GM23338 (cell line): ENCODE data around the gene OSGIN1. TPM values are rescaled to one million over a fixed set of nuclear protein-coding genes. Genes with fewer than 3 reads are reported as not detected.
A peak's percentile ranks its signal among the peaks of the same experiment; 100 is the strongest.

Source experiments
- ATAC-seq: fragments of 200-7000 bp; cut with Tn5 transposase; 3 replicates; pipeline ENCODE4 v1.9.1; 2020
- DNase-seq: peaks from one replicate; pipeline ENCODE4 v3.0.0-alpha.2; 2015; ENCODE audit warnings: low spot score
- H2AFZ ChIP-seq: fragments of 200-600 bp; sonication (generic); 2 replicates; pipeline ENCODE4 v1.8.0; 2016; ENCODE audit warnings: antibody characterized with exemption, mild to moderate bottlenecking, moderate library complexity
- H3F3A ChIP-seq: fragments of 200-600 bp; sonication (generic); replicated peaks from 2 replicates; pipeline ENCODE4 v1.8.0; 2017; ENCODE audit warnings: antibody characterized with exemption, mixed run types, low read depth
- H3K27ac ChIP-seq: fragments of 200-600 bp; sonication (generic); 2 replicates; pipeline ENCODE4 v1.6.1; 2016; ENCODE audit warnings: low read depth
- H3K27me3 ChIP-seq: fragments of 200-600 bp; sonication (generic); 2 replicates; pipeline ENCODE4 v1.8.0; 2016; ENCODE audit warnings: mild to moderate bottlenecking, mixed run types, moderate library complexity; ENCODE audit not compliant: insufficient read depth
- H3K36me3 ChIP-seq: fragments of 200-600 bp; sonication (generic); 2 replicates; pipeline ENCODE4 v1.8.0; 2016; ENCODE audit warnings: mild to moderate bottlenecking; ENCODE audit not compliant: insufficient read depth
- H3K4me1 ChIP-seq: fragments of 200-600 bp; sonication (generic); 2 replicates; pipeline ENCODE4 v1.8.0; 2016; ENCODE audit warnings: mild to moderate bottlenecking, moderate library complexity; ENCODE audit not compliant: insufficient read depth
- H3K4me2 ChIP-seq: fragments of 200-600 bp; sonication (generic); 2 replicates; pipeline ENCODE4 v1.7.1; 2017; ENCODE audit warnings: mixed run types
- H3K4me3 ChIP-seq: fragments of 200-600 bp; sonication (generic); 2 replicates; pipeline ENCODE4 v1.6.1; 2016; ENCODE audit warnings: mixed run types
- H3K79me2 ChIP-seq: fragments of 200-600 bp; sonication (generic); replicated peaks from 2 replicates; pipeline ENCODE4 v1.8.0; 2017; ENCODE audit warnings: mild to moderate bottlenecking; ENCODE audit not compliant: insufficient read depth
- H3K9me2 ChIP-seq: fragments of 200-600 bp; sonication (generic); 2 replicates; pipeline ENCODE4 v1.8.0; 2017; ENCODE audit not compliant: insufficient read depth
- H4K20me1 ChIP-seq: fragments of 200-600 bp; sonication (generic); replicated peaks from 2 replicates; pipeline ENCODE4 v1.8.0; 2017; ENCODE audit warnings: mild to moderate bottlenecking; ENCODE audit not compliant: insufficient read depth
- H3K27ac Mint-ChIP-seq: 2 replicates; pipeline ENCODE4 v1.8.0; 2020; ENCODE audit warnings: inconsistent platforms, mild to moderate bottlenecking, moderate library complexity, mixed read lengths
- H3K27me3 Mint-ChIP-seq: 3 replicates; pipeline ENCODE4 v1.8.0; 2022; ENCODE audit warnings: low read depth, mild to moderate bottlenecking, moderate library complexity, mixed read lengths, inconsistent platforms; ENCODE audit not compliant: insufficient read depth, poor library complexity
- H3K36me3 Mint-ChIP-seq: 3 replicates; pipeline ENCODE4 v1.8.0; 2021; ENCODE audit warnings: low read depth, mild to moderate bottlenecking, inconsistent platforms, moderate library complexity, mixed read lengths
- H3K4me1 Mint-ChIP-seq: 3 replicates; pipeline ENCODE4 v1.8.0; 2020; ENCODE audit warnings: mild to moderate bottlenecking, inconsistent platforms, mixed read lengths
- H3K4me3 Mint-ChIP-seq: 3 replicates; pipeline ENCODE4 v1.8.0; 2021; ENCODE audit warnings: moderate library complexity, mild to moderate bottlenecking, inconsistent platforms, mixed read lengths
- H3K9me3 Mint-ChIP-seq: 3 replicates; pipeline ENCODE4 v1.8.0; 2020; ENCODE audit warnings: moderate library complexity, mild to moderate bottlenecking, inconsistent platforms, mixed read lengths
- CREB1 ChIP-seq: fragments of 250-450 bp; sonication (Bioruptor Pico); IDR thresholded peaks from 2 replicates; pipeline ENCODE4 v1.5.0; 2020; ENCODE audit warnings: low read depth, mild to moderate bottlenecking, moderate library complexity
- CTCF ChIP-seq, 2 experiments: fragments of 200-600 bp in 1 of 2; sonication (generic) in 1 of 2; conservative IDR thresholded peaks; 2 replicates each; pipeline versions ENCODE4 v1.5.1 to v1.6.1; 2016 to 2017; ENCODE audit warnings: antibody characterized with exemption in 2 of 2, low read depth in 2 of 2, mild to moderate bottlenecking in 2 of 2, moderate library complexity in 1 of 2
- EZH2 ChIP-seq: fragments of 200-600 bp; sonication (generic); IDR thresholded peaks from one replicate; pipeline ENCODE4 v1.8.0; 2017; ENCODE audit warnings: antibody characterized with exemption, mild to moderate bottlenecking, low read depth; ENCODE audit not compliant: unreplicated experiment
- EZH2phosphoT487 ChIP-seq: fragments of 200-600 bp; sonication (generic); IDR thresholded peaks from one replicate; pipeline ENCODE4 v1.8.1; 2018; ENCODE audit warnings: antibody characterized with exemption; ENCODE audit not compliant: unreplicated experiment
- JUNB ChIP-seq: IDR thresholded peaks from one replicate; pipeline ENCODE4 v1.6.1; 2016; ENCODE audit warnings: antibody characterized with exemption; ENCODE audit not compliant: unreplicated experiment
- NANOG ChIP-seq: IDR thresholded peaks from 2 replicates; pipeline ENCODE4 v1.6.1; 2016; ENCODE audit warnings: antibody characterized with exemption, borderline replicate concordance
- POLR2AphosphoS5 ChIP-seq: IDR thresholded peaks from 2 replicates; pipeline ENCODE4 v1.6.1; 2016; ENCODE audit warnings: antibody characterized with exemption, low read depth
- ZNF331 ChIP-seq: fragments of 250-450 bp; sonication (Bioruptor Pico); IDR thresholded peaks from 2 replicates; pipeline ENCODE4 v1.5.0; 2020; ENCODE audit warnings: low read depth, mild to moderate bottlenecking, moderate library complexity
- polyA plus RNA-seq: library from polyadenylated mRNA; unstranded; fragments of >200 nt; fragmentation: Nextera tagmentation; extraction: Ambion mirVana; gene quantifications from 2 replicates; pipeline ENCODE4 v1.2.1, GENCODE V29; 2016
- total RNA-seq: library from RNA; depleted of rRNA; stranded (reverse); fragments of >200 nt; shearing (Covaris generic); gene quantifications from 2 replicates; pipeline ENCODE4 v1.2.3, GENCODE V29; 2014
- TF ChIP-seq, protein P1 (sequence below): IDR thresholded peaks from one replicate; pipeline ENCODE4 v1.6.1; 2018; ENCODE audit warnings: antibody characterized with exemption; ENCODE audit not compliant: unreplicated experiment

Gene OSGIN1
- total and polyA plus RNA-seq, 2 experiments from 2014 or later = 0.32 to 1.6 TPM

- TF ChIP-seq, protein P1, sequence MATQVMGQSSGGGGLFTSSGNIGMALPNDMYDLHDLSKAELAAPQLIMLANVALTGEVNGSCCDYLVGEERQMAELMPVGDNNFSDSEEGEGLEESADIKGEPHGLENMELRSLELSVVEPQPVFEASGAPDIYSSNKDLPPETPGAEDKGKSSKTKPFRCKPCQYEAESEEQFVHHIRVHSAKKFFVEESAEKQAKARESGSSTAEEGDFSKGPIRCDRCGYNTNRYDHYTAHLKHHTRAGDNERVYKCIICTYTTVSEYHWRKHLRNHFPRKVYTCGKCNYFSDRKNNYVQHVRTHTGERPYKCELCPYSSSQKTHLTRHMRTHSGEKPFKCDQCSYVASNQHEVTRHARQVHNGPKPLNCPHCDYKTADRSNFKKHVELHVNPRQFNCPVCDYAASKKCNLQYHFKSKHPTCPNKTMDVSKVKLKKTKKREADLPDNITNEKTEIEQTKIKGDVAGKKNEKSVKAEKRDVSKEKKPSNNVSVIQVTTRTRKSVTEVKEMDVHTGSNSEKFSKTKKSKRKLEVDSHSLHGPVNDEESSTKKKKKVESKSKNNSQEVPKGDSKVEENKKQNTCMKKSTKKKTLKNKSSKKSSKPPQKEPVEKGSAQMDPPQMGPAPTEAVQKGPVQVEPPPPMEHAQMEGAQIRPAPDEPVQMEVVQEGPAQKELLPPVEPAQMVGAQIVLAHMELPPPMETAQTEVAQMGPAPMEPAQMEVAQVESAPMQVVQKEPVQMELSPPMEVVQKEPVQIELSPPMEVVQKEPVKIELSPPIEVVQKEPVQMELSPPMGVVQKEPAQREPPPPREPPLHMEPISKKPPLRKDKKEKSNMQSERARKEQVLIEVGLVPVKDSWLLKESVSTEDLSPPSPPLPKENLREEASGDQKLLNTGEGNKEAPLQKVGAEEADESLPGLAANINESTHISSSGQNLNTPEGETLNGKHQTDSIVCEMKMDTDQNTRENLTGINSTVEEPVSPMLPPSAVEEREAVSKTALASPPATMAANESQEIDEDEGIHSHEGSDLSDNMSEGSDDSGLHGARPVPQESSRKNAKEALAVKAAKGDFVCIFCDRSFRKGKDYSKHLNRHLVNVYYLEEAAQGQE = no peak
- TF ChIP-seq NANOG (no peak), CTCF (conservative IDR thresholded peaks at IDR 0.05; ENCODE audit: low read depth in 2 of 2) (no peak), JUNB (no peak), CREB1 (CRISPR knock-in tag) (no peak), EZH2 (no peak), EZH2phosphoT487 (no peak), ZNF331 (CRISPR knock-in tag) (no peak)
These were observed 26.9 kb upstream of the OSGIN1 start (continued) for GRCh38 chr16:83925957-83926725.

DNA sequence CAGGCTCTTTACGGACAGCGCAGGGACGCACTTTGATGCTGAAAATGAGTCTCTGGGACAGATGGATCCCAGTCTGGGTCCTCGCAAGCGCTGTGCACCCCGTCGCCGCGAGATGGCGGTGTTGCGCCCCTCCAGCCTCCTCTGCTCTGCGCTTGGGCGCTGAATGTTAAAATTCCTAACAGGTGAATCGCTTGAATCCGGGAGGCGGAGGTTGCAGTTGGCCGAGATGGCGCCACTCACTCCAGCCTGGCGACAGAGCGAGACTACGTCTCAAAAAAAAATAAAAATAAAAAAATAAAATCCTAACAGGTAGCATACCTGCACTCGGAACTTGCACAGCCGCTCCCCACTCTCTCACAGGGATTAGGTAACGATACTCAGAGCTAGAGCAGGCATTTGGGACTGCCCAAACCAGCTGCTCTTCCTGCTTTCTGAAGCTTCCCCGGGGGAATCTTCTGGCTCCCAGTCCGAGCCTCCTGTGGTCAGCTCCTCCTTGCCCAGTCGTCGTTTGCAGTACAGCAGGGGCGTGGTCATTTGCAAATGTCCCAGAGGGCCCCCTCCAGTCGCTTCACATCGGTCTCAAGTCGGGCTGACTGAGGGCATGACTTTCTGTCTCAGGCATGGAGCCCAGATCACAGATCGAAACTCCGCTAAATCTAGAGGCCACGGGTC is 26.2 kb upstream of the OSGIN1 start:
- Mint-ChIP-seq H3K9me3 (no peaks in the 10 kb centered on the region; the same call in 2 of the 3 replicates), H3K4me3 (peak overlapping the region; percentile 74), H3K4me1 (peaks cover 21% of the 10 kb centered on the region), H3K36me3 (peaks cover 2% of the 10 kb centered on the region; the same call in 1 of the 3 replicates), H3K27me3 (peaks cover 17% of the 10 kb centered on the region), H3K27ac (peak overlapping the region; percentile 90)
- Histone ChIP-seq H3K27ac (peak overlapping the region; percentile 35; the same call in 1 of the 2 replicates), H3K4me2 (peak overlapping the region; percentile 76), H3K4me1 (peaks cover 13% of the 10 kb centered on the region), H3K27me3 (no peaks in the 10 kb centered on the region), H3K9me2 (no peaks in the 10 kb centered on the region), H3K79me2 (no peaks in the 10 kb centered on the region), H3K4me3 (peak overlapping the region; percentile 49), H2AFZ (0 out of 2 replicates have a peak overlapping the region, but pooled peaks have one; percentile 90), H3F3A (no peaks in the 10 kb centered on the region), H4K20me1 (no peaks in the 10 kb centered on the region), H3K36me3 (no peaks in the 10 kb centered on the region)
- TF ChIP-seq CTCF (conservative IDR thresholded peaks at IDR 0.05; ENCODE audit: low read depth in 2 of 2) (peak; percentile 91 to 93), POLR2AphosphoS5 (0 out of 2 replicates have a peak, but pooled peaks have one; percentile 21), NANOG (no peak), ZNF331 (CRISPR knock-in tag) (no peak), CREB1 (CRISPR knock-in tag) (no peak)
- ATAC-seq = peak; percentile 90
- peak; percentile 90 for DNase-seq
